Stimulated activated naive CD8-positive, alpha-beta T cell treated with anti-CD3 and anti-CD28 coated beads, Interleukin-15, amount 100 ng/mL, for 72 hours (primary cell): ENCODE measurements around the gene UCHL1.
"Not testable (repeated sequence)": the region's sequence is repeated elsewhere in the genome, so short reads cannot be mapped to it uniquely, and the experiment has no call there.

Source experiments
- ATAC-seq: fragments of 150-1000 bp; cut with Tn5 transposase; 2 replicates; pipeline ENCODE4 v1.10.0; 2021; ENCODE audit warnings: mild to moderate bottlenecking, moderate library complexity
- DNase-seq, 2 donors: peaks; one replicate each; pipeline ENCODE4 v3.0.0; 2021 to 2022
- H3K27ac Mint-ChIP-seq, 2 donors: one replicate each; pipeline ENCODE4 v1.8.0; 2022; ENCODE audit warnings: mild to moderate bottlenecking in 2 of 2, mixed read lengths in 2 of 2, moderate library complexity in 2 of 2
- H3K27me3 Mint-ChIP-seq: one replicate; pipeline ENCODE4 v1.8.0; 2022; ENCODE audit warnings: mixed read lengths
- H3K4me1 Mint-ChIP-seq: one replicate; pipeline ENCODE4 v1.8.0; 2022; ENCODE audit warnings: mild to moderate bottlenecking, mixed read lengths
- H3K4me3 Mint-ChIP-seq, 2 donors: one replicate each; pipeline ENCODE4 v1.8.0; 2022; ENCODE audit warnings: mild to moderate bottlenecking in 2 of 2, mixed read lengths in 2 of 2, moderate library complexity in 1 of 2
- H3K9me3 Mint-ChIP-seq, 2 donors: one replicate each; pipeline ENCODE4 v1.8.0; 2022; ENCODE audit warnings: mixed read lengths in 2 of 2

The UCHL1 gene

GRCh38 chr4:41299486-41299885 lies 42.8 kb downstream of the UCHL1 start:
- H3K27me3 Mint-ChIP-seq, result peaks cover 9% of the 10 kb centered on the region
- ATAC-seq, result no peak

GRCh38 chr4:41301137-41301536 lies 44.4 kb downstream of the UCHL1 start:
- no peak overlapping the region for H3K4me3 Mint-ChIP-seq
- ATAC-seq (no peak), DNase-seq (no peak)
- no peaks in the 10 kb centered on the region for H3K4me1 Mint-ChIP-seq
- peaks cover 12% of the 10 kb centered on the region for H3K27me3 Mint-ChIP-seq
- H3K27ac Mint-ChIP-seq, result no peak overlapping the region
- H3K9me3 Mint-ChIP-seq, result no peaks in the 10 kb centered on the region

More at GRCh38 chr4:41299486-41299885, 42.8 kb downstream of the UCHL1 start:
- Mint-ChIP-seq H3K4me3 (no peak overlapping the region), H3K4me1 (no peaks in the 10 kb centered on the region), H3K27ac (no peak overlapping the region), H3K9me3 (peaks cover 0 to 6% of the 10 kb centered on the region in 2 donors)
- DNase-seq, result no peak

GRCh38 chr4:41303372-41304118 lies 46.8 kb downstream of the UCHL1 start:
- Mint-ChIP-seq H3K27me3 (peaks cover 12% of the 10 kb centered on the region), H3K4me1 (no peaks in the 10 kb centered on the region), H3K9me3 (no peaks in the 10 kb centered on the region), H3K27ac (no peak overlapping the region), H3K4me3 (no peak overlapping the region)
- ATAC-seq (no peak), DNase-seq (no peak)

GRCh38 chr4:41304221-41304620 lies 47.5 kb downstream of the UCHL1 start:
- H3K27me3 Mint-ChIP-seq, result peaks cover 14% of the 10 kb centered on the region
- DNase-seq (no peak), ATAC-seq (no peak)
- no peaks in the 10 kb centered on the region for H3K4me1 Mint-ChIP-seq
- H3K4me3 Mint-ChIP-seq, result no peak overlapping the region
- H3K27ac Mint-ChIP-seq, result no peak overlapping the region
- no peaks in the 10 kb centered on the region for H3K9me3 Mint-ChIP-seq

- Mint-ChIP-seq H3K9me3 (peaks cover 6 to 7% of the 10 kb centered on the region in 2 donors), H3K27ac (no peak overlapping the region), H3K4me1 (no peaks in the 10 kb centered on the region), H3K27me3 (peaks cover 19% of the 10 kb centered on the region), H3K4me3 (no peak overlapping the region)
- ATAC-seq (no peak), DNase-seq (no peak)
Measured at GRCh38 chr4:41305476-41305875, 48.7 kb downstream of the UCHL1 start.

GRCh38 chr4:41307638-41308037 lies 50.9 kb downstream of the UCHL1 start:
- Mint-ChIP-seq H3K4me3 (no peak overlapping the region), H3K27ac (peak overlapping the region in 1 of 2 donors; percentile 44), H3K4me1 (no peaks in the 10 kb centered on the region), H3K27me3 (peaks cover 26% of the 10 kb centered on the region), H3K9me3 (peaks cover 9 to 12% of the 10 kb centered on the region in 2 donors)
- DNase-seq (no peak), ATAC-seq (no peak)

GRCh38 chr4:41308398-41308797 lies 51.7 kb downstream of the UCHL1 start:
- no peak overlapping the region for H3K27ac Mint-ChIP-seq
- H3K9me3 Mint-ChIP-seq, result peaks cover 9 to 12% of the 10 kb centered on the region in 2 donors
- no peak overlapping the region for H3K4me3 Mint-ChIP-seq
- ATAC-seq (no peak), DNase-seq (no peak)
- H3K27me3 Mint-ChIP-seq, result peaks cover 27% of the 10 kb centered on the region
- H3K4me1 Mint-ChIP-seq, result no peaks in the 10 kb centered on the region

GRCh38 chr4:41315426-41315825 lies 58.7 kb downstream of the UCHL1 start:
- not testable (repeated sequence) for H3K4me1 Mint-ChIP-seq, H3K9me3 Mint-ChIP-seq, ATAC-seq, H3K27me3 Mint-ChIP-seq, H3K27ac Mint-ChIP-seq, H3K4me3 Mint-ChIP-seq, DNase-seq

GRCh38 chr4:41315862-41316261 lies 59.1 kb downstream of the UCHL1 start:
- Mint-ChIP-seq H3K9me3 (peaks cover 0 to 2% of the 10 kb centered on the region in 2 donors), H3K27me3 (peaks cover 8% of the 10 kb centered on the region), H3K4me3 (no peak overlapping the region), H3K27ac (no peak overlapping the region), H3K4me1 (no peaks in the 10 kb centered on the region)
- ATAC-seq (no peak), DNase-seq (no peak)
